HFF-Myc (cell line): ENCODE measurements around the gene FLOT1.

Experiments
- DNase-seq: peaks from one replicate; pipeline ENCODE4 v3.0.0-alpha.2; 2011; ENCODE audit warnings: low read depth; ENCODE audit errors: extremely low read depth
- H3K4me3 ChIP-seq: replicated peaks from 2 replicates; pipeline ENCODE4 v1.5.1; 2011; ENCODE audit warnings: low read depth, mild to moderate bottlenecking, control low read depth, low read length
- TF ChIP-seq, protein P1 (sequence below): IDR thresholded peaks from 2 replicates; pipeline ENCODE4 v1.5.1; 2012; ENCODE audit warnings: mild to moderate bottlenecking, low read depth, low read length, control low read depth; ENCODE audit errors: missing control alignments

The FLOT1 gene

GRCh38 chr6:30714263-30714662 is 28.2 kb downstream of the FLOT1 start:
- TF ChIP-seq, protein P1, sequence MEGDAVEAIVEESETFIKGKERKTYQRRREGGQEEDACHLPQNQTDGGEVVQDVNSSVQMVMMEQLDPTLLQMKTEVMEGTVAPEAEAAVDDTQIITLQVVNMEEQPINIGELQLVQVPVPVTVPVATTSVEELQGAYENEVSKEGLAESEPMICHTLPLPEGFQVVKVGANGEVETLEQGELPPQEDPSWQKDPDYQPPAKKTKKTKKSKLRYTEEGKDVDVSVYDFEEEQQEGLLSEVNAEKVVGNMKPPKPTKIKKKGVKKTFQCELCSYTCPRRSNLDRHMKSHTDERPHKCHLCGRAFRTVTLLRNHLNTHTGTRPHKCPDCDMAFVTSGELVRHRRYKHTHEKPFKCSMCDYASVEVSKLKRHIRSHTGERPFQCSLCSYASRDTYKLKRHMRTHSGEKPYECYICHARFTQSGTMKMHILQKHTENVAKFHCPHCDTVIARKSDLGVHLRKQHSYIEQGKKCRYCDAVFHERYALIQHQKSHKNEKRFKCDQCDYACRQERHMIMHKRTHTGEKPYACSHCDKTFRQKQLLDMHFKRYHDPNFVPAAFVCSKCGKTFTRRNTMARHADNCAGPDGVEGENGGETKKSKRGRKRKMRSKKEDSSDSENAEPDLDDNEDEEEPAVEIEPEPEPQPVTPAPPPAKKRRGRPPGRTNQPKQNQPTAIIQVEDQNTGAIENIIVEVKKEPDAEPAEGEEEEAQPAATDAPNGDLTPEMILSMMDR = no peak
- no peak overlapping the region for H3K4me3 ChIP-seq
- no peak for DNase-seq

- TF ChIP-seq, protein P1 = no peak
- no peak overlapping the region for H3K4me3 ChIP-seq
- no peak for DNase-seq
Measured at GRCh38 chr6:30712441-30712945, 30.0 kb downstream of the FLOT1 start.

DNA sequence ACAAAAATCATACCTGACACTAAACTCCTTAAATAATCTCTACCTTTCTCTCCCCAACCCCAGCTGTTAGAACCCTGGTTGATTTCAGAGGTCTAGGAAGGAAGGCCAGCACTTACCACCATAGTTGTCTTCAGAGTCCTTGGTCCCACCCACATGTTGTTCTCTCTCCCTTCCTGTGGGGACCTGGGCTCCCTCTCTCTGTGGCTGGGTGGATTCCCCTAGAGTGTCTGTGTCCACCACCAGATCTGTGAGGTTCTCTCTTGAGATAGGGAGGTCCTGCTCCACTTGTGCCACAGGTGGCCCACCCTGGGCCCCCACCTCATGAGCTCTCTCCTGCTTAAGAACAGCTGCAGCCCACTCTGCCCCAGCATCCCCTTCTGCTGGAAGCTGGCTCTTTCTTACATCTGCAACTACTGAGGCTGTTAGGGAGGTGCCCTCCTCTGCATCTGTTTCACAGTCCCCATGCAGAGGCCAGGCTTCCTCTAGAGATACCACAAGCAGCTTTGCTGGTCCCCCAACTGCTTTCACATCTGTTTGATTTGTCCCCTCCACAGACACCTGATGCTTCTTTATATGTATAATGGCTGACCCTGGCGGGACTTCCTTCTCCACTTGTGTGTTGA is 30.6 kb downstream of the FLOT1 start:
- TF ChIP-seq, protein P1 = no peak
- H3K4me3 ChIP-seq = no peak overlapping the region
- no peak for DNase-seq

- no peak for DNase-seq
- H3K4me3 ChIP-seq = no peak overlapping the region
- TF ChIP-seq, protein P1 = no peak
Measured at GRCh38 chr6:30709101-30709868, 33.2 kb downstream of the FLOT1 start.

DNA sequence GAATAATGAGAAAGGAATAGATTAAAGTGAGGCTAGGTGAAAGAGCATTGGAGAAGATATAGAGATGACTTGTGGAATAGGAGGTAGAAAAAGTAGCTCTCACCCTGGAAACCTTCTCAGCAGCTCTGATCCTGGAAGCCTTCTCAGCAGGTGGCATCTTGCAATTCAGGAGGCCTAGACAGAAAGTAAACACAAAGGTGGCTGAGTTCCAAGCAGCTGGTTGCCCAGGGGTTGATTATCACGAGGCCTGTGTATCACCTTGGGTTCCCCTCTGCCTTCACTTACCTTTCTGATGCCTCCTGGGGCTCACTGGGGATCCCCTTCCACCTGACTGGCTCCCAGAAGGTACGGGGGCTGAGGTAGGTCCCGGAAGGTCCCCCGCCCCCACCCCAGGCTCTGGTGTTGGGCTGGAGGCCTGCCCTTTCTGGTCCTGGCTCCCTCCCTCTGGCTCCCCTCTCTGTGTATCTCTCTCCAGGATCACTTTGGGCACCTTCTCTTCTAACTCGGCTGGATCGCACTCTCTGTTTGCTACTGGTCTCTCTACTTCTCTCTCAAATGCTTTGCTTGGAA is 35.1 kb downstream of the FLOT1 start:
- H3K4me3 ChIP-seq = no peak overlapping the region
- no peak for DNase-seq
- TF ChIP-seq, protein P1 = no peak

GRCh38 chr6:30705620-30706019 is 36.9 kb downstream of the FLOT1 start:
- no peak overlapping the region for H3K4me3 ChIP-seq
- no peak for DNase-seq
- TF ChIP-seq, protein P1 = no peak
